ENCODE results near the gene SPA17.

The SPA17 gene

DNA sequence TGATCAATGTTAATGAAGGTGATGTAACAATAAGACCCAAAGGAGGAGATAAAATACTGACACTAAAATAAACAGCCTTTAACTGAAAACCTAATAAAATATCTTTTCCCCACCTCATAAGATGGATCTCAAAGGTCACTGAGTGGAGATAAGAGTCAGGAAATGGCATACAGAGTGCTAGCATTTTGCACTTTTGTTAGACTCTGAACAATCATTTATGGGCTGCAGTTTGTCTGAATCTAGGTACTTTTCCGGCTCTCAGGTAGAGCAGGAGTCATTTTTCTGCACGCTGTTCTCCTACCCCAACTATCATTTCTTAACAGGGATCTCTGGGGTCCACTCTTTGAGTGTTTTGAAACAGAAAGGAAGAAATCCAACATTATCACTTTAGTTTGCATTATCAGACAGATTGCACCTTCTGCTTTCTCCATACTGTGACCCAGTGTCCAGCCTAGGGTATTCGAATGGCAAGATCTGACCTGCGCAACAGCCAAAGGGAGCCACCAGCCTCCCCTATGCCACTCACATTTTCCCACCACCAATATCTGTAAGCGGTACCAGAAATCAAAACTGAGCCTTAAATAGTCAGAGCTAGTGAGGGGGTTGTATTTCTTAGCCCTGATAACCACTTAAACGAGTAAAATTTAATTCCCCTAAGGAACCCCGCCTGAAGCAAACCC is 1.0 kb upstream of the SPA17 start:
- no peak for DNase-seq
- no peaks in the 10 kb centered on the region for H3K9me3 ChIP-seq
- no peaks in the 10 kb centered on the region for H3K36me3 ChIP-seq
- H3K27ac ChIP-seq, result peak overlapping the region; percentile 93
- intact Hi-C loops (cut with DNase I; ENCODE audit: low total_unique reads), result no loop called here
- H3K27me3 ChIP-seq, result no peaks in the 10 kb centered on the region
- TF ChIP-seq, protein P1, sequence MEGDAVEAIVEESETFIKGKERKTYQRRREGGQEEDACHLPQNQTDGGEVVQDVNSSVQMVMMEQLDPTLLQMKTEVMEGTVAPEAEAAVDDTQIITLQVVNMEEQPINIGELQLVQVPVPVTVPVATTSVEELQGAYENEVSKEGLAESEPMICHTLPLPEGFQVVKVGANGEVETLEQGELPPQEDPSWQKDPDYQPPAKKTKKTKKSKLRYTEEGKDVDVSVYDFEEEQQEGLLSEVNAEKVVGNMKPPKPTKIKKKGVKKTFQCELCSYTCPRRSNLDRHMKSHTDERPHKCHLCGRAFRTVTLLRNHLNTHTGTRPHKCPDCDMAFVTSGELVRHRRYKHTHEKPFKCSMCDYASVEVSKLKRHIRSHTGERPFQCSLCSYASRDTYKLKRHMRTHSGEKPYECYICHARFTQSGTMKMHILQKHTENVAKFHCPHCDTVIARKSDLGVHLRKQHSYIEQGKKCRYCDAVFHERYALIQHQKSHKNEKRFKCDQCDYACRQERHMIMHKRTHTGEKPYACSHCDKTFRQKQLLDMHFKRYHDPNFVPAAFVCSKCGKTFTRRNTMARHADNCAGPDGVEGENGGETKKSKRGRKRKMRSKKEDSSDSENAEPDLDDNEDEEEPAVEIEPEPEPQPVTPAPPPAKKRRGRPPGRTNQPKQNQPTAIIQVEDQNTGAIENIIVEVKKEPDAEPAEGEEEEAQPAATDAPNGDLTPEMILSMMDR (IDR thresholded peaks at IDR 0.05), result no peak
- H3K4me1 ChIP-seq, result peaks cover 0 to 43% (median 23%) of the 10 kb centered on the region in 4 donors
- H3K4me3 ChIP-seq, result peak overlapping the region; percentile 78 to 90

DNA sequence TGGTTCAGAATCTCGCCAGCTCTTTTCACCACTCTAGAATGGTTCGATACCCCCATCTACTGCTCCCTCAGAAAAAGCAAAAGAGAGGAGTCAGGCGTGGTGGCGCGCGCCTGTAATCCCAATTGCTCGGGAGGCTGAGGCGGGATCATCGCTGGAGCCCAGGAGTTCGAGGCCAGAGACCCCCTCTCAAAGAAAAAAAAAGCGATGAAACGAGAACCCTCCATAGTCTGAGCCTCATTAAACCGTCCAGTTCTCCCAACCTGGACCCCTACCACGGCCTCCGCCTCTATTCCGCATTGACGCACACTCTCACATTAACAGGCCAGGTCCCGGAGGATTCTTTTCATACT is 439 bp downstream of the SPA17 start:
- no peak for DNase-seq
- H3K4me3 ChIP-seq, result peak overlapping the region; percentile 78 to 90
- H3K9me3 ChIP-seq, result no peaks in the 10 kb centered on the region
- peaks cover 0 to 44% (median 23%) of the 10 kb centered on the region in 4 donors for H3K4me1 ChIP-seq
- TF ChIP-seq, protein P1 (IDR thresholded peaks at IDR 0.05), result no peak
- intact Hi-C loops (cut with DNase I; ENCODE audit: low total_unique reads), result no loop called here
- no peaks in the 10 kb centered on the region for H3K27me3 ChIP-seq
- peak overlapping the region; percentile 93 for H3K27ac ChIP-seq
- H3K36me3 ChIP-seq, result no peaks in the 10 kb centered on the region

DNA sequence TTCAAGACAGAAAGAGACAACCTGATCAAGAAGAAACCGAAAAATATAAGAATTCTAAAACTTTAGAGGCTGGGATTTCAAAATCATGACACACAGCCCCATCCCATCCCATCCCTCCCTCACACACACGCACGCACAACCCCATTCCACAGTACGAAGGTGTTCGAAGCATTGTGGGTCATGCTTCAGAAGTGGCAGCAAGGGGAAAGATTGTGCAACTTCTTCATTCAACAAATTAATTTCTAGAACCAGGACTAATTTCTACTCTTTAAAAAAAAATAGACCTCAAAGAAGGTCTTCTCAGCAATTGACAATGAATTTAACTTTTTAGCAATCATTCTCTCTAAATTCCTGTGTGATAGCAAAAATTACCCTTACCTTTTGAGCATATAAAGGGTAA is 867 bp downstream of the SPA17 start:
- intact Hi-C loops (cut with DNase I; ENCODE audit: low total_unique reads), result no loop called here
- Histone ChIP-seq H3K27me3 (no peaks in the 10 kb centered on the region), H3K36me3 (no peaks in the 10 kb centered on the region), H3K9me3 (no peaks in the 10 kb centered on the region), H3K4me3 (peak overlapping the region; percentile 78 to 90), H3K27ac (peak overlapping the region; percentile 93), H3K4me1 (peaks cover 0 to 44% (median 23%) of the 10 kb centered on the region in 4 donors)
- TF ChIP-seq, protein P1 (IDR thresholded peaks at IDR 0.05), result no peak
- DNase-seq, result no peak

DNA sequence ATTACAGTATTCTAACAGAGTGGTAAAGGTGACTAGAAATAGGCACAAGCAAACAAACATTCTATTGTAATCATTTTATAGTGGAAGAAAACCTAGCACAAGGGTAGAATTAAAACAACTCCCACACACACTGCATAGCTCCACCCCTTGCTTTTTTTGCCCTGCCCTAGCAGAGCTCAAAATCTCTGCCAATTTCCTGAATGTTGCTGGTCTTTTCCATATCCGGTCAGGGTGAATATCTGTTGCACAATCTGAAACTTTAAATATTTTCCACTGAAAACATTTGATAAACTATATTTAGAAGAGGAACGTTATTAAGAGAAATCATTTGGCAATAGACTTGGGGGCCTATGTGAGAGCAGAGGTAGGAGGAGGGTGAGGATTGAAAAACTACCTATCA is 2.7 kb downstream of the SPA17 start:
- peak overlapping the region; percentile 61 to 93 for H3K27ac ChIP-seq
- TF ChIP-seq, protein P1 (IDR thresholded peaks at IDR 0.05), result no peak
- H3K4me1 ChIP-seq, result peaks cover 0 to 44% (median 23%) of the 10 kb centered on the region in 4 donors
- DNase-seq, result peak; percentile 55 to 80
- peak overlapping the region in 1 of 2 donors; percentile 17 for H3K4me3 ChIP-seq
- no peaks in the 10 kb centered on the region for H3K27me3 ChIP-seq
- no peaks in the 10 kb centered on the region for H3K36me3 ChIP-seq
- peaks cover 0 to 3% (median 0%) of the 10 kb centered on the region in 3 donors for H3K9me3 ChIP-seq
- intact Hi-C loops (cut with DNase I; ENCODE audit: low total_unique reads), result no loop called here

DNA sequence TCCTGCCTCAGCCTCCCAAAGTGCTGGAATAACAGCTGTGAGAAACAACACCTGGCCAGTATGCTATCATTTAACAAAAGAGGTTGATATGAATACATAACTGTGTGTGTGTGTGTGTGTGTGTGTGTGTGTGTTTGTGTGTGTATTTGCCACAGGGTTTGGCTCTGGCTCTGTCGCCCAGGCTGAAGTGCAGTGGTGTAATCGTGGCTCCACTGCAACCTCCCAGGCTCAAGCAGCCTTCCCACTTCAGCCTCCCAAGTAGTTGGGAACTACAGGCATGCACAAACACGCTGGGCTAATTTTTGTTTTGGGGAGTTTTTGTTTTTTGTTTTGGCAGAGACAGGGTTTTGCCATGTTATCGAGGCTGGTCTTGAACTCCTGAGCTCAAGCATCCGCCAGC is 4.7 kb downstream of the SPA17 start:
- no peaks in the 10 kb centered on the region for H3K36me3 ChIP-seq
- H3K4me3 ChIP-seq, result no peak overlapping the region
- H3K4me1 ChIP-seq, result peaks cover 0 to 35% (median 15%) of the 10 kb centered on the region in 4 donors
- H3K9me3 ChIP-seq, result peaks cover 0 to 10% (median 6%) of the 10 kb centered on the region in 3 donors
- TF ChIP-seq, protein P1 (IDR thresholded peaks at IDR 0.05), result no peak
- intact Hi-C loops (cut with DNase I; ENCODE audit: low total_unique reads), result no loop called here
- DNase-seq, result no peak
- H3K27me3 ChIP-seq, result no peaks in the 10 kb centered on the region
- no peak overlapping the region for H3K27ac ChIP-seq
